Epithelial cell of proximal tubule (primary cell): ENCODE measurements around the gene PHF13. TPM values are rescaled to one million over a fixed set of nuclear protein-coding genes. Genes with fewer than 3 reads are reported as not detected.

Experiments
- DNase-seq: peaks from one replicate; pipeline ENCODE4 v3.0.0-alpha.2; 2011; ENCODE audit warnings: low read depth
- H3K4me3 ChIP-seq: 2 replicates; pipeline ENCODE4 v1.5.1; 2011; ENCODE audit warnings: low read depth, mild to moderate bottlenecking, low read length
- total RNA-seq: library from RNA; depleted of rRNA; stranded (reverse); fragments of >200 nt; gene quantifications from 2 replicates; pipeline ENCODE4 v1.2.3, GENCODE V29; 2015
- TF ChIP-seq, protein P1 (sequence below): conservative IDR thresholded peaks from 2 replicates; pipeline ENCODE4 v1.5.1; 2012; ENCODE audit warnings: low read depth, mild to moderate bottlenecking, low read length

Gene PHF13
- total RNA-seq, 1 donor from 2014 or later, result 5.5 TPM

DNA sequence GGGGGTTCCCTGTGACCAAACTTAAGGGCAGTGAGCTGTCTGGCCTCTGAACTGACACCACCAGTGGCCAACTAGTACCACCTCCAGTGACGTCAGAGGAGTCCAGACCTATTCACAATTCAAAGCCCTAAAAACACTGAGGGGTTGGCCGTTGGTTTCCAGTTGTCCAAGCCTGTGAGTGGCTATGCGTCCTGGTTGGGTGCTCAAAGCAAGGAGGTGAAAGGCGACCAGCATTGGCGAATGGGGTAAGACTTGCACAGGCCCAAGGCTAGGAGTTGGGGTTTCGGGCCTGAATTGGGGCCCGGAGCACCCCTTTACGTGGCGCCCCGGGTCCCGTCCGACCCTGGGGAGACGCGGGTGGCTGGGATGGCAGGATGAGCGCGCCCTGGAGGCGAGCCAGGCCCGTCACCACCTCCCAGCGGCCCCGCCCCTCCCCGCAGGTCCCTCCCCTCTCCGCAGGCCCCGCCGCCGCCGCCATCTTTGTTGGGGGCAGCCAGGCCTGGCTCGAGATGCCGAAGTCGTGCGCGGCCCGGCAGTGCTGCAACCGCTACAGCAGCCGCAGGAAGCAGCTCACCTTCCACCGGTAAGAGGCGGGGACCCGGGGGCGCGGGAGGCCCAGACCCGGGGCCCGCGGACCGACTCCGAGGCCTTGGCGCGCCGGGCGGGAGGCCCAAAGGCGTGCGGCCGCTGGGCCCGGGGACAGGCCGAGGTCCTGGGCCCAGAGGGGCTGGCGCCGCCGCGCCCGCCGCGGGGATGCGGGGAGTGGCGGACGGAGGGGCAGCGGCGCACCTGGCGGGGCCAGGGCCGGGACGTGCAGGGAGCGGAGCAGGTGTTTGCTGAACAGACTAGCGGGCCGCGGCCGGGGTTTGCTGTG, 11.4 kb downstream of the PHF13 start, which contains the start of gene THAP3:
TSS of gene THAP3 (plus strand) at position 159 of the 874 bp plus-strand sequence. CDS start at position 510, 351 bp downstream.
- DNase-seq, result peak; percentile 49
- peak within 1 kb of the TSS; percentile 74 for H3K4me3 ChIP-seq
- TF ChIP-seq, protein P1, sequence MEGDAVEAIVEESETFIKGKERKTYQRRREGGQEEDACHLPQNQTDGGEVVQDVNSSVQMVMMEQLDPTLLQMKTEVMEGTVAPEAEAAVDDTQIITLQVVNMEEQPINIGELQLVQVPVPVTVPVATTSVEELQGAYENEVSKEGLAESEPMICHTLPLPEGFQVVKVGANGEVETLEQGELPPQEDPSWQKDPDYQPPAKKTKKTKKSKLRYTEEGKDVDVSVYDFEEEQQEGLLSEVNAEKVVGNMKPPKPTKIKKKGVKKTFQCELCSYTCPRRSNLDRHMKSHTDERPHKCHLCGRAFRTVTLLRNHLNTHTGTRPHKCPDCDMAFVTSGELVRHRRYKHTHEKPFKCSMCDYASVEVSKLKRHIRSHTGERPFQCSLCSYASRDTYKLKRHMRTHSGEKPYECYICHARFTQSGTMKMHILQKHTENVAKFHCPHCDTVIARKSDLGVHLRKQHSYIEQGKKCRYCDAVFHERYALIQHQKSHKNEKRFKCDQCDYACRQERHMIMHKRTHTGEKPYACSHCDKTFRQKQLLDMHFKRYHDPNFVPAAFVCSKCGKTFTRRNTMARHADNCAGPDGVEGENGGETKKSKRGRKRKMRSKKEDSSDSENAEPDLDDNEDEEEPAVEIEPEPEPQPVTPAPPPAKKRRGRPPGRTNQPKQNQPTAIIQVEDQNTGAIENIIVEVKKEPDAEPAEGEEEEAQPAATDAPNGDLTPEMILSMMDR, result no peak

DNA sequence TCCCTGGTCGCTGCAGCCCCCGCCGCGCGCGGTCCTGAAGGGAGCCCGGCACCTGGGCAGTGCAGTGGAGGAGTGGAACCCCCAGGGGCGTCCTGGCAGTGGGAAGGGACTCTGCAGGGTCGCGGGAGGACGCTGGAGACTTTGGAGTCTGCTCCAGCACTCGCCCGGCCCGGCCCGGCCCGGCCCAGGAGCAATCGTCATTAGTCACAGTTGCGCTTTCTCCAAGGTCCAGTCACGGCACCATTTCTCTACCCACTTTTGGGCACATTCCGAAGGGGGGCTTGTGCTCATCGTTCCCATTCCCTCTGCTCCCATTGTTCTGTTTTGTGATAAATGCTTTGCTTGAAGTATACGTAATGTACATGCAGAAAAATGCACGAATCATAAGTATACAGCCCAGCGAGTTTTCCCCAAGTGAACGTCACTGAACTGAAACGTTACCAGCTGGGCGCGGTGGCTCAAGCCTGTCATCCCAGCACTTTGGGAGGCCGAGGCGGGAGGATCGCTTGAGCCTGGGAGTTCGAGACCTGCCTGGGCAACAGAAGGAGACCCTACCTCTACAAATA, 12.1 kb downstream of the PHF13 start:
- TF ChIP-seq, protein P1, result no peak
- DNase-seq, result no peak
- peak overlapping the region; percentile 74 for H3K4me3 ChIP-seq

DNA sequence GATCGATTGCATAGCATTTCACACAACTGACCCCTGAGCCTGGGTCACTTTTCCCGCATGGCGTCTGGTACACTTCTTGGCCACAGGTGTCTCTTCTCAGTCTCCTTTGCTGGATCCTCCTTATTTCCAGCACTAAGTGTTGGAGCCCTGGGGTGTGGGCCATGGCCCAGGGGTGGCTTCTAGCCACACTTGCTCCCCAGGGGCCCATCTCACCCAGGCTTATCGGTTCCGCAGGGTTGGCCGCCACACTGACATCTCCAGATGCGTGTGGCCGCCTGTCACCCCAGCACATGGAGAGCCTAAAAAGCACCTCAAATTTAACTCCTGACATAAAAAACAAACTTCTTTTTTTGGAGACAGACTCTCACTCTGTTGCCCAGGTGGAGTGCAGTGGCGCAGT, 13.5 kb downstream of the PHF13 start:
- TF ChIP-seq, protein P1, result no peak
- H3K4me3 ChIP-seq, result no peak overlapping the region
- DNase-seq, result no peak

DNA sequence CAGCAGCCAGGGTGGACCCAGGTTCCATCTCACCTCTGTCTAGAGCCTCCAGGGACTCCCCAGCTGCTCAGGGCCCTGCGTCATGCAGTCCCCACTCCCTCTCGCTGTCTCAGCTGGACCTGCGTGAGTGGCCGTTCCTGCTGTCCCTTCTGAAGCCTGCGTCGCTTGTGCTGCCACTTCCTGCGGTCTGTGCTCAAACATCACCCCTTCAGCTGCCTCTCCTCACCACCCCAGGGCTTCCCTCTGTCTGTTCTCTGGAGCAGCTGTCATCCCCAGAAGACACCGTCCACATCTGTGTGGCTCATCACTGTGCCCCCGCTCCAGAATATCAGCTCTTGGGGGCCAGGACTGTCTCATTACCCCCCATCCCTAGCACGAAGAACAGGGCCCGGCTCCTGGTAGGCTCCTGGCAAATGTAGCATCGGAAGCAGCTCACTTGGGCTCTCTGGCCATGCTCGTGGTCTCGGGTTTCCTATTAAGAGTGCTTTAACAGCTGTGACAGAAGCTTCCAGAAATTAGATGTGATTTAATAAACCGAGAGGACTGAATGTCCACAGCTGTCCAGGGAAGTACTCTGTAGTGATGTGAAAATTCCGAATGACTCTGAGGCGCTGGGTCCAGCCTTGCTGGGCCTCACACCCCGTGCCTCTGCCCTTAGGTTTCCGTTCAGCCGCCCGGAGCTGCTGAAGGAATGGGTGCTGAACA, 14.5 kb downstream of the PHF13 start:
- no peak for DNase-seq
- no peak overlapping the region for H3K4me3 ChIP-seq
- TF ChIP-seq, protein P1, result no peak

DNA sequence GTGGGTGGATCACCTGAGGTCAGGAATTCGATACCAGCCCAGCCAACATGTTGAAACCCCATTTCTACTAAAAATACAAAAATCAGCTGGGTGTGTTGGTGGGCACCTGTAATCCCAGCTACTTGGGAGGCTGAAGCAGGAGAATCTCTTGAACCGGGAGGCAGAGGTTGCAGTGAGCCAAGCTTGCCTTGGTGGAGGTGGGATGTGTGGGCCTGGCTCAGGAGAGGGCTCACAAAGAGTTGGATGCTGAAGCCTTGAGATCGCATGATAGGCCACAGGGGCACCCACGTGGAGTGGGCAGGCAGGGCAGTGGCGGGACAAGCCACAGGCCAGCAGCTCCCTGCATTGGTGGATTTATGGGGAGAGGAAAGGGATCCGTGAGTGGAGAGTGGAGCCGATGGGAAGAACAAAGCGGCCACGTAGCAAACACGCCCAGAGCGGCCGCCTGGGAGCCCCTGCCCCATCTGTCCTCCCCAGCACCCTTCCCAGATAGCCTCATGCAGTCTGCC, 15.5 kb downstream of the PHF13 start:
- no peak for DNase-seq
- H3K4me3 ChIP-seq, result no peak overlapping the region
- TF ChIP-seq, protein P1, result no peak

GRCh38 chr1:6630027-6630426, 16.5 kb downstream of the PHF13 start:
- TF ChIP-seq, protein P1, result no peak
- no peak overlapping the region for H3K4me3 ChIP-seq
- no peak for DNase-seq
